MM.1S (cell line): ENCODE measurements around the gene DYRK1B.

Experiments
- CTCF ChIP-seq: fragments of 300-600 bp; sonication (generic); IDR thresholded peaks from 2 replicates; pipeline ENCODE4 v1.5.1; 2016; ENCODE audit warnings: antibody characterized with exemption, low read length, mixed read lengths
- EZH2 ChIP-seq: fragments of 300-600 bp; sonication (generic); optimal IDR thresholded peaks from 2 replicates; pipeline ENCODE3; 2017; ENCODE audit warnings: low read depth, mild to moderate bottlenecking, antibody characterized with exemption, low read length, mixed read lengths
- EZH2phosphoT487 ChIP-seq: fragments of 300-600 bp; sonication (generic); IDR thresholded peaks from 2 replicates; pipeline ENCODE4 v1.6.1; 2018; ENCODE audit warnings: antibody characterized with exemption, low read length

DNA sequence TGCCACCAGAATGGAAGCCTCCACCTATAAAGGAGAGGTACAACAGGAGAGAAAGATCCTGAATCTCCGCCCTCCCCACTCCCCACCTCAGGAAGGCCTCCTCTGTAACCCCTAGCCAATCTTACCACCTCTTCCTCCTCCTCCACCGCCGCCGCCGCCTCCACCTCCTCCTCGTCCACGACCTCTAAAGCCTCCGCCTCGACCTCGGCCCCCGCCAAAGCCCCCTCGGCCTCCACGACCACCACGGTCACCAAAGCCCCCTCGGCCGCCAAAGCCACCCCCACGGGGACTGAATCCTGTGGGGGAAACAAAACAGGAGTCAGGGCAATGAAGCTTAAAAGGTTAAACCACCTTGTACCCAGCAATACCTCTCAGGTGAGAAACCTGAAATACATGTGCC, 6.5 kb upstream of the DYRK1B start:
- no peak for TF ChIP-seq CTCF
- TF ChIP-seq EZH2phosphoT487 = no peak
- TF ChIP-seq EZH2 = no peak
